Lung (tissue), 12 donors: ENCODE results near the gene ADCY2. TPM values are rescaled to one million over a fixed set of nuclear protein-coding genes. Genes with fewer than 3 reads are reported as not detected.

Experiments used
- ATAC-seq: fragments of 200-7000 bp; cut with Tn5 transposase; one replicate; pipeline ENCODE4 v1.9.1; 2020; ENCODE audit warnings: moderate number of reproducible peaks; ENCODE audit not compliant: insufficient read depth, low FRiP score
- DNase-seq, 3 donors: peaks; one replicate each; pipeline ENCODE4 v3.0.0-alpha.2; 2013 to 2017
- H3K27ac ChIP-seq, 2 donors: one replicate each; pipeline ENCODE4 v1.5.1; 2013; ENCODE audit warnings: mild to moderate bottlenecking in 2 of 2, moderate library complexity in 2 of 2, control low read depth in 1 of 2, inconsistent platforms in 1 of 2, low read depth in 1 of 2, low read length in 1 of 2
- H3K27me3 ChIP-seq, 3 donors: one replicate each; pipeline ENCODE4 v1.5.1; 2013; ENCODE audit warnings: low read length in 2 of 3; ENCODE audit not compliant: control insufficient read depth in 3 of 3, insufficient read depth in 3 of 3
- H3K36me3 ChIP-seq, 4 donors: one replicate each; pipeline ENCODE4 v1.5.1; 2013; ENCODE audit warnings: low read length in 4 of 4, mild to moderate bottlenecking in 1 of 4, moderate library complexity in 1 of 4; ENCODE audit not compliant: control insufficient read depth in 4 of 4, insufficient read depth in 4 of 4
- H3K4me1 ChIP-seq, 5 donors: one replicate each; pipeline ENCODE4 v1.5.1; 2013; ENCODE audit warnings: low read length in 5 of 5, mild to moderate bottlenecking in 2 of 5, moderate library complexity in 1 of 5; ENCODE audit not compliant: control insufficient read depth in 5 of 5, insufficient read depth in 5 of 5
- H3K4me3 ChIP-seq: one replicate; pipeline ENCODE4 v1.5.1; 2013; ENCODE audit warnings: mild to moderate bottlenecking, control low read depth, moderate library complexity
- H3K9ac ChIP-seq, 2 donors: one replicate each; pipeline ENCODE4 v1.5.1; 2013; ENCODE audit warnings: low read length in 2 of 2, control low read depth in 1 of 2; ENCODE audit not compliant: insufficient read depth in 1 of 2
- H3K9me3 ChIP-seq, 4 donors: one replicate each; pipeline ENCODE4 v1.5.1; 2013; ENCODE audit warnings: low read length in 3 of 4, mild to moderate bottlenecking in 1 of 4, moderate library complexity in 1 of 4; ENCODE audit not compliant: control insufficient read depth in 4 of 4, insufficient read depth in 3 of 4
- WGBS, 2 donors: extraction: QIAGEN DNeasy Blood & Tissue Kit; methylation state at CpG; one replicate each; pipeline ENCODE4 v1.1.7; 2013; 5-methylcytosine and 5-hydroxymethylcytosine counted together
- polyA plus RNA-seq, 2 donors: library from polyadenylated mRNA; stranded (reverse); fragments of 200-250 nt; gene quantifications; one replicate each; pipeline ENCODE4 v1.2.1, GENCODE V29; 2013
- total RNA-seq, 2 donors: library from RNA; depleted of rRNA in 1 of 2; stranded (reverse); fragments of >200 nt in 1 of 2; gene quantifications; one replicate each; pipeline ENCODE4 v1.2.1, GENCODE V29; 2014 to 2021
- TF ChIP-seq, protein P1 (sequence below): IDR thresholded peaks from 2 replicates; pipeline ENCODE4 v1.5.1; 2012; ENCODE audit warnings: mild to moderate bottlenecking; ENCODE audit errors: control extremely low read depth, extremely low read depth
- donor health status: control.
- donor health status: control.
- donor health status: Bipolar disorder and iron deficiency.
- donor health status: healthy.
- donor health status: DM: yes; HTN: yes; CAD: no.

The ADCY2 gene
- total and polyA plus RNA-seq, 4 donors, result 0.10 to 3.5 (median 0.84) TPM

- H3K9ac ChIP-seq, result no peak overlapping the region
- H3K27me3 ChIP-seq, result peaks cover 0 to 3% (median 0%) of the 10 kb centered on the region in 3 donors
- H3K27ac ChIP-seq, result no peak overlapping the region
- TF ChIP-seq, protein P1, sequence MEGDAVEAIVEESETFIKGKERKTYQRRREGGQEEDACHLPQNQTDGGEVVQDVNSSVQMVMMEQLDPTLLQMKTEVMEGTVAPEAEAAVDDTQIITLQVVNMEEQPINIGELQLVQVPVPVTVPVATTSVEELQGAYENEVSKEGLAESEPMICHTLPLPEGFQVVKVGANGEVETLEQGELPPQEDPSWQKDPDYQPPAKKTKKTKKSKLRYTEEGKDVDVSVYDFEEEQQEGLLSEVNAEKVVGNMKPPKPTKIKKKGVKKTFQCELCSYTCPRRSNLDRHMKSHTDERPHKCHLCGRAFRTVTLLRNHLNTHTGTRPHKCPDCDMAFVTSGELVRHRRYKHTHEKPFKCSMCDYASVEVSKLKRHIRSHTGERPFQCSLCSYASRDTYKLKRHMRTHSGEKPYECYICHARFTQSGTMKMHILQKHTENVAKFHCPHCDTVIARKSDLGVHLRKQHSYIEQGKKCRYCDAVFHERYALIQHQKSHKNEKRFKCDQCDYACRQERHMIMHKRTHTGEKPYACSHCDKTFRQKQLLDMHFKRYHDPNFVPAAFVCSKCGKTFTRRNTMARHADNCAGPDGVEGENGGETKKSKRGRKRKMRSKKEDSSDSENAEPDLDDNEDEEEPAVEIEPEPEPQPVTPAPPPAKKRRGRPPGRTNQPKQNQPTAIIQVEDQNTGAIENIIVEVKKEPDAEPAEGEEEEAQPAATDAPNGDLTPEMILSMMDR, result no peak
- no peaks in the 10 kb centered on the region for H3K9me3 ChIP-seq
- ATAC-seq, result no peak
- H3K4me3 ChIP-seq, result no peak overlapping the region
- 79 to 83% methylated on average over 3 of the region's 3 CpGs for WGBS, 2 donors
- no peaks in the 10 kb centered on the region for H3K36me3 ChIP-seq
- DNase-seq, result no peak
- H3K4me1 ChIP-seq, result no peaks in the 10 kb centered on the region
Measured at GRCh38 chr5:7388553-7388952, 7.4 kb upstream of the ADCY2 start.

GRCh38 chr5:7391215-7391614 is 4.7 kb upstream of the ADCY2 start:
- Histone ChIP-seq H3K27me3 (peaks cover 0 to 23% (median 0%) of the 10 kb centered on the region in 3 donors), H3K9ac (no peak overlapping the region), H3K36me3 (no peaks in the 10 kb centered on the region), H3K9me3 (peaks cover 0 to 4% (median 0%) of the 10 kb centered on the region in 4 donors), H3K4me1 (peaks cover 0 to 6% (median 0%) of the 10 kb centered on the region in 5 donors), H3K27ac (no peak overlapping the region), H3K4me3 (no peak overlapping the region)
- ATAC-seq (no peak), DNase-seq (no peak)
- WGBS, 2 donors, result 69 to 79% methylated on average over 9 of the region's 9 CpGs
- TF ChIP-seq, protein P1, result no peak

GRCh38 chr5:7391814-7392692 is 3.9 kb upstream of the ADCY2 start:
- peaks cover 0 to 6% (median 0%) of the 10 kb centered on the region in 4 donors for H3K9me3 ChIP-seq
- no peak overlapping the region for H3K27ac ChIP-seq
- peaks cover 0 to 28% (median 0%) of the 10 kb centered on the region in 3 donors for H3K27me3 ChIP-seq
- 69 to 72% methylated on average over 15 of the region's 15 CpGs for whole genome bisulfite sequencing, 2 donors
- TF ChIP-seq, protein P1, result peak; percentile 11
- H3K4me1 ChIP-seq, result peaks cover 0 to 9% (median 0%) of the 10 kb centered on the region in 5 donors
- H3K4me3 ChIP-seq, result no peak overlapping the region
- H3K9ac ChIP-seq, result no peak overlapping the region
- no peak for ATAC-seq
- DNase-seq, result peak; percentile 31 to 77 (median 57)
- H3K36me3 ChIP-seq, result no peaks in the 10 kb centered on the region
